Measurements from ENCODE around the gene MXRA8.
"Not testable (repeated sequence)": the region's sequence is repeated elsewhere in the genome, so short reads cannot be mapped to it uniquely, and the experiment has no call there.

The MXRA8 gene

GRCh38 chr1:1406101-1406820, 47.9 kb upstream of the MXRA8 start:
- TF ChIP-seq CTCF (conservative IDR thresholded peaks at IDR 0.05; ENCODE audit: low read depth, low read length) = no peak
- H3K27me3 ChIP-seq (ENCODE audit: insufficient read depth, low read depth) = no peaks in the 10 kb centered on the region
- H3K4me2 ChIP-seq = peak overlapping the region; percentile 84
- peak overlapping the region; percentile 39; the same call in 1 of the 2 replicates for H2AFZ ChIP-seq (ENCODE audit: low read depth)
- peak overlapping the region; percentile 70 for H3K27ac ChIP-seq
- H3K4me1 ChIP-seq (ENCODE audit: low read depth, poor library complexity, severe bottlenecking) = peaks cover 35% of the 10 kb centered on the region
- peak overlapping the region; percentile 78 for H3K9ac ChIP-seq
- no peaks in the 10 kb centered on the region for H4K20me1 ChIP-seq (ENCODE audit: insufficient read depth)
- peak overlapping the region; percentile 13 for H3K4me3 ChIP-seq (IDR thresholded peaks at IDR 0.05; ENCODE audit: insufficient read depth, low read depth, low read length)
- H3K36me3 ChIP-seq (ENCODE audit: insufficient read depth) = peaks cover 11% of the 10 kb centered on the region; the same call in 1 of the 2 replicates
- peaks cover 56% of the 10 kb centered on the region for H3K79me2 ChIP-seq (ENCODE audit: insufficient read depth, low read depth)

- Histone ChIP-seq H3K36me3 (ENCODE audit: insufficient read depth) (peaks cover 11% of the 10 kb centered on the region; the same call in 1 of the 2 replicates), H3K9ac (no peak overlapping the region), H3K79me2 (ENCODE audit: insufficient read depth, low read depth) (peaks cover 76% of the 10 kb centered on the region), H3K4me3 (IDR thresholded peaks at IDR 0.05; ENCODE audit: insufficient read depth, low read depth, low read length) (no peak overlapping the region), H3K4me2 (no peak overlapping the region), H3K27ac (no peak overlapping the region), H3K27me3 (ENCODE audit: insufficient read depth, low read depth) (no peaks in the 10 kb centered on the region), H2AFZ (ENCODE audit: low read depth) (no peak overlapping the region), H3K4me1 (ENCODE audit: low read depth, poor library complexity, severe bottlenecking) (peaks cover 44% of the 10 kb centered on the region), H4K20me1 (ENCODE audit: insufficient read depth) (no peaks in the 10 kb centered on the region)
- TF ChIP-seq CTCF (conservative IDR thresholded peaks at IDR 0.05; ENCODE audit: low read depth, low read length) = no peak
Measured at GRCh38 chr1:1403653-1404052, 45.3 kb upstream of the MXRA8 start.

- Histone ChIP-seq H3K36me3 (ENCODE audit: insufficient read depth) (peaks cover 11% of the 10 kb centered on the region; the same call in 1 of the 2 replicates), H3K79me2 (ENCODE audit: insufficient read depth, low read depth) (peaks cover 76% of the 10 kb centered on the region), H3K4me1 (ENCODE audit: low read depth, poor library complexity, severe bottlenecking) (peaks cover 39% of the 10 kb centered on the region)
- H4K20me1 ChIP-seq (ENCODE audit: insufficient read depth); H3K4me2 ChIP-seq; H3K27ac ChIP-seq; H2AFZ ChIP-seq (ENCODE audit: low read depth); H3K4me3 ChIP-seq (IDR thresholded peaks at IDR 0.05; ENCODE audit: insufficient read depth, low read depth, low read length); H3K27me3 ChIP-seq (ENCODE audit: insufficient read depth, low read depth); H3K9ac ChIP-seq: not testable (repeated sequence)
Measured at GRCh38 chr1:1402901-1403392, 44.6 kb upstream of the MXRA8 start.

GRCh38 chr1:1402072-1402900, 43.9 kb upstream of the MXRA8 start:
- peaks cover 14% of the 10 kb centered on the region; the same call in 1 of the 2 replicates for H3K36me3 ChIP-seq (ENCODE audit: insufficient read depth)
- H3K9ac ChIP-seq = no peak overlapping the region
- no peak overlapping the region for H2AFZ ChIP-seq (ENCODE audit: low read depth)
- no peak overlapping the region for H3K27ac ChIP-seq
- H3K4me2 ChIP-seq = no peak overlapping the region
- H3K4me3 ChIP-seq (IDR thresholded peaks at IDR 0.05; ENCODE audit: insufficient read depth, low read depth, low read length) = no peak overlapping the region
- peaks cover 44% of the 10 kb centered on the region for H3K4me1 ChIP-seq (ENCODE audit: low read depth, poor library complexity, severe bottlenecking)
- H4K20me1 ChIP-seq (ENCODE audit: insufficient read depth) = no peaks in the 10 kb centered on the region
- no peaks in the 10 kb centered on the region for H3K27me3 ChIP-seq (ENCODE audit: insufficient read depth, low read depth)
- TF ChIP-seq CTCF (conservative IDR thresholded peaks at IDR 0.05; ENCODE audit: low read depth, low read length) = peak; percentile 87
- peaks cover 76% of the 10 kb centered on the region for H3K79me2 ChIP-seq (ENCODE audit: insufficient read depth, low read depth)

Measured in KMS-11 (cell line).